OCI-LY7 (cell line): Measurements from ENCODE around the gene PDZD7. TPM values are rescaled to one million over a fixed set of nuclear protein-coding genes. Genes with fewer than 3 reads are reported as not detected.

Source experiments
- BruUV-seq: library from RNA; stranded (reverse); fragments of 400-500 nt; replicated peaks from 2 replicates; lab custom pipeline; 2021; lab: Mats Ljungman, UMichigan
- CTCF ChIA-PET: fragments of 300-600 bp; sonication (Branson Sonifier 250); formaldehyde crosslinking; loops from one replicate; lab custom pipeline; 2022; ENCODE audit warnings: antibody characterized with exemption; ENCODE audit not compliant: unreplicated experiment; lab: Charles Lee
- POLR2A ChIA-PET: fragments of 300-600 bp; sonication (Branson Sonifier 250); formaldehyde crosslinking; loops from one replicate; lab custom pipeline; 2022; ENCODE audit warnings: antibody characterized with exemption; lab: Charles Lee
- DNase-seq: peaks from one replicate; pipeline ENCODE4 v3.0.0-alpha.2; 2015; ENCODE audit warnings: low spot score
- H2AFZ ChIP-seq: fragments of 200-600 bp; sonication (generic), shearing (Covaris generic); 2 replicates; pipeline ENCODE4 v1.6.1; 2014; ENCODE audit warnings: mild to moderate bottlenecking, antibody characterized with exemption, low read length, moderate library complexity
- H3K27ac ChIP-seq: fragments of 200-600 bp; sonication (generic); 2 replicates; pipeline ENCODE4 v1.5.1; 2014; ENCODE audit warnings: mixed run types, low read depth, mild to moderate bottlenecking, moderate library complexity, low read length, inconsistent platforms; ENCODE audit not compliant: poor library complexity, severe bottlenecking
- H3K36me3 ChIP-seq: fragments of 200-600 bp; sonication (generic); 2 replicates; pipeline ENCODE4 v1.6.1; 2014; ENCODE audit warnings: mild to moderate bottlenecking, antibody characterized with exemption, low read length, moderate library complexity, mixed read lengths; ENCODE audit not compliant: insufficient read depth
- H3K4me1 ChIP-seq: fragments of 200-600 bp; sonication (generic); 2 replicates; pipeline ENCODE4 v1.5.1; 2014; ENCODE audit warnings: mild to moderate bottlenecking, low read length; ENCODE audit not compliant: insufficient read depth, poor library complexity, severe bottlenecking
- H3K4me2 ChIP-seq: fragments of 200-600 bp; sonication (generic); 2 replicates; pipeline ENCODE4 v1.6.1; 2014; ENCODE audit warnings: mild to moderate bottlenecking, low read length
- H3K4me3 ChIP-seq: fragments of 200-600 bp; sonication (generic); 2 replicates; pipeline ENCODE4 v1.5.1; 2014; ENCODE audit warnings: mild to moderate bottlenecking, low read depth, low read length; ENCODE audit not compliant: poor library complexity, severe bottlenecking
- H3K79me2 ChIP-seq: fragments of 200-600 bp; sonication (generic); 2 replicates; pipeline ENCODE4 v1.6.1; 2016; ENCODE audit warnings: low read depth, mild to moderate bottlenecking, low read length, moderate library complexity, mixed read lengths; ENCODE audit not compliant: insufficient read depth
- H3K9me2 ChIP-seq: fragments of 200-600 bp; sonication (generic); 2 replicates; pipeline ENCODE4 v1.6.1; 2016; ENCODE audit warnings: mild to moderate bottlenecking, low read length, mixed read lengths; ENCODE audit not compliant: insufficient read depth
- H3K9me3 ChIP-seq: fragments of 200-600 bp; sonication (generic); 2 replicates; pipeline ENCODE4 v1.6.1; 2014; ENCODE audit warnings: mild to moderate bottlenecking, mixed run types, low read length, mixed read lengths
- H4K20me1 ChIP-seq: fragments of 200-600 bp; sonication (generic); 2 replicates; pipeline ENCODE4 v1.6.1; 2014; ENCODE audit warnings: mild to moderate bottlenecking, antibody characterized with exemption, low read length, moderate library complexity, mixed read lengths; ENCODE audit not compliant: insufficient read depth
- CTCF ChIP-seq: fragments of 200-600 bp; sonication (generic); conservative IDR thresholded peaks from 2 replicates; pipeline ENCODE4 v1.5.1; 2014; ENCODE audit warnings: mild to moderate bottlenecking, antibody characterized with exemption, low read length, moderate library complexity, mixed read lengths
- EZH2phosphoT487 ChIP-seq: fragments of 200-600 bp; sonication (generic); IDR thresholded peaks from 2 replicates; pipeline ENCODE4 v1.6.1; 2018; ENCODE audit warnings: low read depth, borderline replicate concordance, mild to moderate bottlenecking, mixed run types, antibody characterized with exemption, low read length, moderate library complexity, mixed read lengths
- intact Hi-C: fragments of 100-400 bp; cut with micrococcal nuclease; formaldehyde crosslinking; loops from one replicate; pipeline ENCODE4 v1.10.0; 2022; ENCODE audit not compliant: unreplicated experiment
- total RNA-seq, 2 experiments: library from RNA; depleted of rRNA in 1 of 2; stranded (reverse); fragments of >200 nt in 1 of 2; shearing (Covaris generic) in 1 of 2; gene quantifications; 2 replicates each; pipeline ENCODE4 v1.2.3, GENCODE V29; 2014 to 2022

Gene PDZD7
- total RNA-seq, 2 experiments from 2014 or later: 1.6 to 2.1 TPM

- no TSS peak for BruUV-seq
- Histone ChIP-seq H3K9me3 (no peaks in the 10 kb centered on the region), H2AFZ (no peak overlapping the region), H3K27ac (no peak overlapping the region), H3K4me1 (peaks cover 7% of the 10 kb centered on the region), H3K4me3 (no peak overlapping the region), H3K9me2 (no peaks in the 10 kb centered on the region), H3K79me2 (no peaks in the 10 kb centered on the region), H3K36me3 (no peaks in the 10 kb centered on the region), H3K4me2 (no peak overlapping the region), H4K20me1 (no peaks in the 10 kb centered on the region; the same call in 1 of the 2 replicates)
- POLR2A ChIA-PET: no interaction called here
- DNase-seq: no peak
- intact Hi-C loops: no loop called here
- TF ChIP-seq CTCF: no peak
- CTCF ChIA-PET: no interaction called here
Observed at GRCh38 chr10:101022967-101023705, 7.8 kb downstream of the PDZD7 start.

GRCh38 chr10:101021692-101022251, 9.2 kb downstream of the PDZD7 start:
- no peak for DNase-seq
- no peak for TF ChIP-seq EZH2phosphoT487
- TF ChIP-seq CTCF: no peak
- Histone ChIP-seq H3K9me3 (no peaks in the 10 kb centered on the region), H2AFZ (no peak overlapping the region), H3K79me2 (no peaks in the 10 kb centered on the region), H3K4me1 (peaks cover 11% of the 10 kb centered on the region), H3K4me3 (no peak overlapping the region), H3K27ac (no peak overlapping the region), H3K4me2 (no peak overlapping the region), H4K20me1 (no peaks in the 10 kb centered on the region), H3K36me3 (no peaks in the 10 kb centered on the region), H3K9me2 (no peaks in the 10 kb centered on the region)
- POLR2A ChIA-PET: no interaction called here
- intact Hi-C loops: no loop called here
- BruUV-seq: no TSS peak
- CTCF ChIA-PET: no interaction called here

- H3K79me2 ChIP-seq: no peaks in the 10 kb centered on the region
- no peak overlapping the region for H3K4me2 ChIP-seq
- intact Hi-C loops: no loop called here
- H3K9me2 ChIP-seq: no peaks in the 10 kb centered on the region
- H3K4me3 ChIP-seq: no peak overlapping the region
- no peaks in the 10 kb centered on the region for H3K9me3 ChIP-seq
- ChIA-PET POLR2A (no interaction called here), CTCF (no interaction called here)
- no peak for DNase-seq
- no peaks in the 10 kb centered on the region for H3K36me3 ChIP-seq
- no peak for TF ChIP-seq CTCF
- TF ChIP-seq EZH2phosphoT487: no peak
- no peak overlapping the region for H2AFZ ChIP-seq
- BruUV-seq: no TSS peak
- no peak overlapping the region for H3K27ac ChIP-seq
- H4K20me1 ChIP-seq: no peaks in the 10 kb centered on the region
- peaks cover 11% of the 10 kb centered on the region for H3K4me1 ChIP-seq
Observed at GRCh38 chr10:101021239-101021638, 9.7 kb downstream of the PDZD7 start.
